Umbilical cord (tissue), 2 donors: ENCODE measurements around the gene SLC39A11. TPM values are rescaled to one million over a fixed set of nuclear protein-coding genes. Genes with fewer than 3 reads are reported as not detected.
"Not testable (repeated sequence)": the region's sequence is repeated elsewhere in the genome, so short reads cannot be mapped to it uniquely, and the experiment has no call there.

Source experiments
- DNase-seq: peaks from one replicate; pipeline ENCODE4 v3.0.0-alpha.2; 2015; ENCODE audit warnings: low spot score
- total RNA-seq: library from RNA; depleted of rRNA; stranded (reverse); fragments of >200 nt; gene quantifications from one replicate; pipeline ENCODE4 v1.2.3, GENCODE V29; 2014; ENCODE audit warnings: low replicate concordance; ENCODE audit not compliant: insufficient read depth

The SLC39A11 gene
- total RNA-seq, 1 donor from 2014 or later = 11.6 TPM

DNA sequence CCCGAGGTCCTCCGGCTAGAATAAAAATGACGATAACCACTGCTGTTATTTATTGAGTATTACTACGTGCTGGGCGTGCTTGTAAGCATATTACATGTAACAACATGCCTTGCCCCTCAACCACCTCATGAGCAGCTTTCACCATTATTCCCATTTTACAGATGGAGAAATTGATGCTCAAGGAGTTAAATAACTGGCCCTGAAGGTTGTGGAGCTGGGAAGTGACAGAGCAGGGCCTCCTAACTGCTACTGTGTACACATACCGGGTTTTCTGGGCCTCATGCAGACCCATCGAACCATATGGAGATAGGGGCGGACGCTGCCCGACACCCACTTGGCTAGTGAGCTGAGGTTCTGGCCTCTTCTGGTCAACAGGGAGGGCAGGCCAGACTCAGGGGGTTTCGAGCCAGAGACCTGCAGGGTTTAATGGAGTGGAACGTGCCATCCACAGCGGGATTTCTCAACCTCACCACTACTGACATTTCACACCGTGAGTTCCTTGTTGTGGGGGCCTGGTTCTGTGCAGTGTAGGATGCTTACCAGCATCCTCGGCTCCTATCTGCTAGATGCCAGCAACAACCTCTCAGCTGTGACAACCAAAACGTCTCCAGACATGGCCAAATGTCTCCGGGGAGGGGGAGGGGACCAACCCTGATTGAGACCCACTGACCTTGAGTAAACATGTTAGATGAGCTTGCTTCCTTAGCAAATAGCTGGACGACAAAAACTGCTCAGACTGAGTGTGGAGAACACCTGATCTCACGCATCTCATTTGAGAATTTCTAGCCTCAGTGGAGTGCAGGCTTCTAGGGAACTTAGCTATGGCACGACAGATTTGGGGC, 432.0 kb downstream of the SLC39A11 start:
- DNase-seq = no peak

DNA sequence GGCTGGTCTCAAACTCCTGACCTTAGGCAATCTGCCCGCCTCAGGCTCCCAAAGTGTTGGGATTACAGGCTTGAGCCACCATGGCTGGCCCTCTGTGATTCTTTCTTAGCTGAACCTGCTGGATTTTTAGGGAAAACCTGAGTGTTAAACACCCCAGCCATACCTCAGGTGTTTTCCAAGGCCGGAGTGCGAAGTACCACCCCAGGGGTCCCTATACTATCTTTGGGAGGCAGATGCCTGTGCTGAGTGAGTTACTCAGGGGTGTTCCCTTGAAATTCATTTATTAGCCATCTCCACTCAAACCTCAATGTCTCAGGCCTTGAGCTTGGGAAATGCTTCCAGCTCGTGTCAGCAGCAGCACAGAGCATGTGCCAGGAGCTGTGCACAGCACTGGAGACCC, 432.7 kb downstream of the SLC39A11 start:
- DNase-seq = no peak

DNA sequence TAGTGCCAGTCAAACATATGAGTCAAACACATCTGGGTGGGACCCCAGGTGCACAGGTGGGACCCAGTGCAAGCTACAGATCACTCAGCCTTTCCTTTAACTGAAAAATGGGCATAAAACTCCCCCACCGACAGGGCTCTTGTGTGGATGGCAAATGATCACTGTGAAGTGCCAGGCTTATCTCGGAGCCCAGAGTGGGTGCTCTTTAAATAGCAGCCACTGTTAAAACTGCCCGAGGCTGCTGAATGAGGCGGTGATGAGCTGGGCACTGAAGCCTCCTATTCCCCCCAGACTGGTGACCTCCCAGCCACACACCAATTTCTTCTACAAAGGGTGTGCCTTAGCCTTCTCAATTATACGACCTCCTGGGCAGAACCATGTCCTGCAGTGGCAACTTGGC, 433.8 kb downstream of the SLC39A11 start:
- no peak for DNase-seq

DNA sequence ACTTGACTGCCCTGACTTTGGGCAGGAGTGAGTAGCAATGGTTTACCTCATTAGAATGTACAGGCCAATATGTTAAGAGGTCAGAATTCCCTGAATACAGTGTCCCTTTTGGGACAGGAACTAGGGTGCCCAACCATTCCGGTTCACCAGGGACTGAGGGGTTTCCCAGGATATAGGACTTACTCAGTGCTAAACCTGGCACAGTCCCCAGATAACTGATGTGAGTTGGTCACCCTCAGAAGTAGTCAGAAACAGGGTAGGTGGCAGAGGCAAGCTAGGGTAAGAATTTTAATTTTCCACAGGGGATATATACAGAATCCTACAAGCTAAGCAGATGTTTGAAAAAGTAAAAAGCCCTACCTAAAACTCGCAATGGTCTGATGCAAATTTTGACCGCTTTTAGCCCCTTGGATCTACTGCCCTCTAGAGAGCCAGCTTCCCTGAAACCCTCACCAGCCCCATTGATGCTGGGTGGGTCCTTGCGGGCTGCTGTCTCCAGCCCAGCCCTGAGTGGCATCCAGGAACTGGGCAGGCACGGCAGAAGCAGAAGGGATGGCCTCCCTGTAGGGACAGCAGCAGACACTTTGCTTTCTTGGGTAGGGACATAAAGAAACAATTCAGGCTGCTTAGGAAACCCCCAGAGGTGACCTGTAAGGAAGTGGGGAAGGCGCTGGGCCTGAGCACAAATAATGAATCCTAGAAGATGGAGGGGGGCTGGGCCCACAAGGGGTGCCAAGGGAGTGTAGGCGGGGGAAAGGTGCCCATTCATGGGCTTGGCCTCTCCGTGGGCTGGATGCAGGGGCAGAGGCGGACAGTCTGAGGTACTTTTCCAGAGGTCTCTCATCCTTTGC, 434.8 kb downstream of the SLC39A11 start:
- no peak for DNase-seq

DNA sequence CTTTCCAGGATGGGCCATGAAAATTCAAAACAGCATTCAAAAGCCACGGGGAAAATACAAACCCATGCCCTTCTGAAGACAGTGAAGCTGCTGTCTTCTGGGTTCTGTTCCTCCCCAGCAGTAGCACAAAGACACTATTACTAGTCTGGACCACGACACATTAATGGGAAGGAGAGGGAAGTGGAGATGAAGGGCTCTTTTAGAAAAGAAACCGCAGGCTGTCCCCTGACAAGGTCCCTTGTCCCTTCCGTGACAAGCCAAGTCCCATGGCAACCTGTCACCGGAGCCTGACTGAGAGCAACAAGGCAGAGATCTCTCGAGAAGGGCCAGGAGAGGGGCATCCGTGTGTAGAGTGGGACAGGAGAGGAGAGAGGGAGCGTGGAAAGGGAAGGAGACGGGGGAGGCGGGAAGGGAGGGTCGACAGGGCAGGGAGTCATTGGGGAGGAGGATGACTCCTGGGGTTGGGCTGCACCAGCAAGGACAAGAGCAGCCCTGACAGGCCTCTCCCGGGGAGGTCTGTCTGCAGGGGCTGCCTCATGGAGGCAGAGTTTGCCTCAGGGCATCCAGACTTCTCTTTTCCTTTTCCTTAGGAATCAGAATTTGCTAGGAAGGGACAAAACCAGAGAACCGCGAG, 436.2 kb downstream of the SLC39A11 start:
- no peak for DNase-seq

DNA sequence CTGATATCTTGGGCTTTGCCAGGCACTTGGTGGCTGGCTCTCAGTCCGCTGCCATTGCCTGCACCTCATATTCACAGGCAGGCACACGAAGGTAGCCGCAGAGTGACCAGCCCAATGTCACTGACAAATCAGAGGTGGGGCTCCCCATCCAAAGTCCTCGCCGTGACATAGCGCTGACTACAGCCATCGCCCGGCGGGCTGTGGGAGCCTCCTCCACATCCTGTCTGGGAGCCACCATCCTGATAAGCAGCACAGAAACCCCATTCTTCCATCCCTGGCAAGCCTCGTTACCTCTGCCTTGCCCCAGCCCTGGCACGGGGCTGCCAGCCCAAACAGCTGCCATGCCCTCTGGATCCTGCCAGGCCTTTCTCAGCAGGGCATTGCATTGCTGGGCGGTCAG, 437.8 kb downstream of the SLC39A11 start:
- DNase-seq = no peak

DNA sequence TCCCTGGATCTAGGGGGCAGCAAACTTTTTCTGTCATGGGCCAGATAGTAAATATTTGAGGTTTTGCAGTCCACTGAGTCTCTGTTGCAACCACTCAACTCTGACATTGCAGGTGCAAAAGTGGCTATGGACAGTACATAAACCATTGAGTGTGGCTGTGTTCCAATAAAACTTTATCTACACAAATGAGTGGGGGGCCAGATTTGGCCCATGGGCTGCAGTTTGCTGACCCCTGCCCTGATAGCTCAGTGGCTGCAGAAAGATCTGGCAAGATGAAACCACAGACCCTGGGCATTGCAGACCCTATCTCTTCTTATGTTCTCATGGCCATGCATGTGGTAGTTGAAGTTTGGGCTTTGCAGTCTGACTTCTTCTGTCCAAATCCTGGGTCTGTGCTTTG, 440.5 kb downstream of the SLC39A11 start:
- DNase-seq = no peak

DNA sequence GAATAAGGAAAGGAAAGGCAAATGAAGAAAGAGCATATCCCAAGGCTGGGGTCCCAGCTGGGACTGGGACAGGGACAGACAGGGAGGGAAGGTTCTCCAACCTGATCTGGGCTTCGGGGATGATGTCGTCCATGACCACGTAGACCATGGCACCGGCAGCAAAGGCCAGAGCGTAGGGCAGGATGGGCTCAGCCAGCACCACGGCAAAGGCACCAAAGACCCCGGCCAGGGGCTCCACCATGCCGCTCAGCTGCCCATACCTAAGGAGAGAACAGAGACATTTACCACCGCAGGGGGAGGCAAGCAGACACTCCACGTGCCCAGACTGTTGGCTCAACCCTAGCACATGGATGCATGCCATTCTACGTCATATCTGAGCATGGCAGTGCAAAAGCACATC, 443.8 kb downstream of the SLC39A11 start:
- DNase-seq = no peak

DNA sequence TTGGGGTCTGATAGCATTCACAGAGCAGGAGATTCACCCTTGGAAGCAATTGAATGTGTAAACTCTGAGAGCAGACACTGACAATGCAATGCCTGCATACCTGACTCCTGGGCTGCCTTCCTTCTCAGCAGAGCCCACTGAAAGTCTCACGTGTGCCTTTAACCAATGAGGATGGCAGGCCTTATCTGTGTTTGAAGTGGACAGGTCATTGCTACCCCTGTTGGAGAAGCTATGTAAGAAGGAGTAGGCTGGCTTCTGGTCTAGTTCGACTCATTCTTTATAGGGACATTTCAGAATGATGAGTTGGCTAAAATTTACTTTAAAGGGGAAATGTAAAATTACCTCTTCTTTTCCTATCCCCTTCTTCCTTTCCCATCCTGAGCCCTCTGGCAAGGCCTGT, 446.3 kb downstream of the SLC39A11 start:
- DNase-seq = no peak

DNA sequence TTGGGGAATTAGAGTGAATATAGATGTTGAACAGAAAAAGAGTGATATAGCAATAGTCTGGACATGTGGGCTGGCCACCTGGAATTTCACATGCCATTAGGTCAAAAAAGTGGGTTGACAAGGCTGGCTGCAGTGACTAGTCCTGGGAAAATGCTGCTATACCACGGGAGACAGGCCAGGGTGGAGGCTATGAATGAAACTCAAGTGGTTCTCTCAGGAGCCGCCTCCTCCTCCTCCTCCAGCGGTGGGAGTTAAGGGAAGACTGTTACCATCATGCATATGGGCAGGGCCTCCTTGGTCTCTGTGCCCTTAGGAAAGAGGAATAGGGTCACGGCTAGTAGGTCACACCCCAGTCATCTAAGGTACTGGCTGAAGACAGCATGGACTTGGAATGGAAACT, 448.0 kb downstream of the SLC39A11 start:
- DNase-seq = no peak

DNA sequence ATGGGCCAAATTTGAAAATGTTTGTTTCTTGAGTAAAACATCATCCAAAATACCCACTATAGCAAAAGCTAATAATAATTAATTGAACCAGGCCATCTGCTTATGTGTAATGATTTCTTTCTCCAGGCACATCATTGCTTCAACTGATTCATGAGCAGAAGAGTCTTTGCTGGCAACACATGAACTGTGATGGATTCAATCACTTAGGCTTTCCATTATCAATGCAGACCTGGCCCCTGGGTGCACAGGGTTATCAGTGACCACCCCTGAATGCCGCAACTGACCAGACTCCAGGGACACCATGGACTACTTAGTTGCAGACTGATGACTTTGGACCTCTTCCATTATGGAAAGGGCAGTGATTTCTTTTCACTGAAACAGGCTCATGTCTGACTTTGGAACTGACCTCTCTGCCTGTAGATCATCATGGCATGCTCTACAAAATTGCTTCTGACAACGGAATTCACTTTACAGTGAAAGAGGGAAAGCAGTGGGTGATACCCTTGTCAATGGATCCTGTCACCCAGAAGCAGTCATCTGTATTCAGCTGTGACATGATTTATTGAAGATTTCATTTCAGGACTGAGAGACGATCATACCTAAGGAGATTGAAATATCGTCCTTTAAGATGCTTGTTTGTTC, 448.8 kb downstream of the SLC39A11 start:
- no peak for DNase-seq

DNA sequence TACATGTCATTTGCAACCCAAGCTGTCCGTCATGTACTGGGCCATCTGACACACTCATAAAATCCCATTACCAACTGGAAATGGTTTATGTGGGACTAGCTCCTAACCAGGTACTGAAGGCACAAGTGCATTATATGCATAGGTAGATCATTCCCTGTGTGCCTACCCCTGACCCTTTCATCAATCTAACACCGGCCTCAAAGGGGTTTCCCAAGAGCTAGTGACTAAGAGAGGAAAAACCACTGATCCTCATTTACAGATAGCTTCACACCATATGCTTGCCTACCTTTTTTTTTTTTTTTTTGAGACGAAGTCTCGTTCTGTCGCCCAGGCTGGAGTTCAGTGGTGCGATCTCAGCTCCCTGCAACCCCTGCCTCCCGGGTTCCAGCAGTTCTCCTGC, 449.8 kb downstream of the SLC39A11 start:
- no peak for DNase-seq

DNA sequence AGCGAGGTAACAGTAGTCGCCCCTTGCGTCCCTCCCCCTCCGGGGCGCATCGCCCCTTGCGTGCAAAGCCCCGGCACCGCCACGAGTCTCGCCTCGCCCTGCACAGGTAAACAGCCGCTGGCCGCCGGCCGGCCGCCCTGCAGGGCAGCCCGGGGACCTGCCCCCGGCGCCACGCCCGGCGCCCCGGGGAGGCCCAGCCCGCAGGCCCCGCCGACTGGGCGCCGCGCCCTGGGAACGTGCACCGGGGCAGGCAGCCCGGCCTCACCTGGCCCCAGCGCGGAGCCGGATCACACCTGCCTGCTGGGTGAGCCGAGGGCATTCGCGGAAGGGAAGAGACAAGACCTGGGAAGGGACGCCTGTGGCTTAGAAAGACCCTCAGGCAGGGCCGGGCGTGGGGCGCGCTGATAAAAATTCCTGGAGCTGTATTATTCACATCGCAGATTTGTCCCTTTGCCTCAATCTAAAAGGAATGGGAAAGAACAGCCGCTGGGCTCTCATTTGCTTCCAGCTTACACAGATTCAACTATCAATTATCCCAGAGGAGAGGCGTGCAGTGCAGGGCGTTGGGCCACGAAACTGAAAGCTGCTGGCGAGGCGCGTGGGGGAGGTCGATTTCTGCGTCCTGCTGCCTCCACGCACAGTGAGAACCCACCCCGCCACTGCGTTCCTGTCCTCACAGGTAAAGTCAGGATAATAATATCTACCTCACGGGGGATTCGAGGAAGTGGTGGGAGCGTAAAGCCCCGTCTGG, 451.9 kb downstream of the SLC39A11 start:
- DNase-seq = no peak

DNA sequence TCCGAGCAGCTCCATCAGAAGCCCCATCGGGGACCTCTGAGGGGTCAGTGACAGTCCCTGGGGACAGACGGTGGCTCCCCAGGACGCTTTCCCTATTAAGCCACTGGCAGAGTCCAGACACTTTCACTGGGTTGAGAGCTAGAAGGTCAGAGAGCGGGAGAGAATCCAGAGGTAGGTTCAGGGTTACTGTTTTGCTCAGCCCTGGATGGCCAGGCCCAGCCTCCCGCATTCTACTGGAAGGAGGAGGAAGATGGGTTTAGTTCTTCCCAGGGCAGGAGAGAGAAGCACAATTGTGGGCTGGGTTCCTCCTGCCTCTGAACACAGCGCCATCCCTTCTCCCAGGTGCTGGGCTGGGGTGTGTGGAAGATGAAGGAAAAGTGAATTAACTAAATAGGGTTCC, 452.8 kb downstream of the SLC39A11 start:
- DNase-seq = no peak

DNA sequence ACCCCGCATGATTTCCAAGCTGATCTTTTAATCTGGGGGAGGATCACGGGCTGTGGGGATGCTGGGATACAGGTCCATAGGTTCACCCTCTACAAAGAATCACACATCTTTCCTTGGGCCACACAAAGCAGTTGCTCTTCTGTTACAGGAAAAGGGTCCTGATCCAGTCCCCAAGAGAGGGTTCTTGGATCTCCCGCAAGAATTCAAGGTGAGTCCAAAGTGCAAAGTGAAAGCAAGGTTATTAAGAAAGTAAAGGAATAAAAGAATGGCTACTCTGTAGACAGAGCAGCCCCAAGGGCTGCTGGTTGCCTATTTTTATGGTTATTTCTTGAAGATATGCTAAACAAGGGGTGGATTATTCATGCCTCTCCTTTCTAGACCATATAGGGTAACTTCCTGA, 453.6 kb downstream of the SLC39A11 start:
- DNase-seq = not testable (repeated sequence)

DNA sequence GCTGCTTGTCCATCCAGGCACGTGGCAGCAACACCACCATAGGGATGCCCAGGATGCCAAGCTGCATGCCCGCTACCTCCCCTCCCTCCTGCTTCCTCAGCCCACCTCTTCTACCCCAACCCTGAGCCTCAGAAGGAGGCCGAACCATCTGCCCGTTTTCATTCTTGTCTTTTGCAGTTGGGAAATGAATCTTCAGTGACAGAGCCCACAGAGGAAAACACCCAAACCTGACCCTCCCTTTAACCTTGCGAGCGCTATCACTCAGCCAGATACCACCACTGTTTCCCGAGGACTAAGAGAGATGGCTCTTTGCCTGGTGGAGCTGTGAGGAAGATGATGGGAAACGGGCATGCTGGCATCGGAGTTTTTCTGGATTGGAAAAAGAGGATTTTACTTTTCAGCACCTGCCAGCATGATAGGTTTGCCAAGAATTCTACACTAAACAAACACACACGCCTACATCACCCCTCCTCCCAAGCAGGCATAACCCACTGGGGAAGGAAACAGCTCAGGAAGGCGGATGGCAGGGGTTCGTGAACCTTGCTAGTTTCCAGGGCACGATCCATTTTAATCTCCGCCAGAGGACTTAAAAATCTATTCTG, 457.4 kb downstream of the SLC39A11 start:
- no peak for DNase-seq

DNA sequence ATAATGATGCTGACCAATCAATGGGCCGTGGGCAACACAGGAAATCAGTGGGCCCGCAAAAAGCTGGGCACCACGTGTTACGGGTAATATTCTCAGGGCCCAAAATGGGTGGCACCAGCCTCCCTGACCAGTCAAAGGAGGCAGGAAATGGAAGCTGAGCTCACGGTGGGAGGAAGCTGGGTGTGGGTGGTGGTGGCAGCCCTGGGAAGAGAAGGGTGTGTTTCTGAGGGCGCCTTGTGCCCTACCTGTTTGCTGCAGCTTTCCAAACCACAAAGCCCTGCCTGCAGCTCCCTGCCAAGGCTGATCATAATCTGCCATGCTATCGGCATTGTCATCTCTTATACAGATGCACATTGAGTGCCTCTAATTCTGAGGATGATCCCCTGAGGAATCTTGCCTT, 457.9 kb downstream of the SLC39A11 start:
- DNase-seq = no peak

DNA sequence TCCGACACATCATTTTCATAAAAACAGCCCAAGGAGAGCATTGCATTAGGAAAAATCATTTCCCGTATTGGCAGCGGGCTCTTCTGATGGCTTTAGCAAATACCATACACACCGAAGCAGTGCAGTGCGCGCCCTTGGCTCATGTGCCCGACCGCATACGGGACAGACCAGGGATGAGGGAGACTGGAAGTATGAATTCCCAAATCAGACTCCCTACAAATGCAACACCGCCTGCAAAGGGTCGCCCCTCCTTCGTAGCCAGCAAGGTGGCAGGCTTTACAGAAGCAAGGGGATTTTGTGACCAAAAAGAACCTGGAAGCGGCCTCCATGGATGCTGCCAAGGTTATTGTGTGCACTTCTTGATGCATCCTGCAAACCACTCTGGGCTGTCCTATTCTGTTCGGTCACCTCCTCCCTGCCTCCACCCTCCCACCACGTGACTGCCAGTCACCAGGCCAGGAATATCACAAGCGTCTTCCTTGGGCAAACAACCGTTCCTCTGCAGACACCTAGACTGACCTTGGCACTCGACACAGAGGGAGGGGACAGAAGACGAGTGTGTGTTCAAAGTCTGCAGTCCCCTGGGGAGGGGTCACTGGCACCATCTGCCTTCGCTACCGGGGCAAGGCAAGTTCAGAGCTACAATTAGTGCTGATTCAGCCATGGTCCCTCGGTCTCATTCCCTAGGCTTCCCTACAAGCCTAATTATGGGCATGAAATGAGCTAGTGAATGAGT, 460.4 kb downstream of the SLC39A11 start:
- no peak for DNase-seq

DNA sequence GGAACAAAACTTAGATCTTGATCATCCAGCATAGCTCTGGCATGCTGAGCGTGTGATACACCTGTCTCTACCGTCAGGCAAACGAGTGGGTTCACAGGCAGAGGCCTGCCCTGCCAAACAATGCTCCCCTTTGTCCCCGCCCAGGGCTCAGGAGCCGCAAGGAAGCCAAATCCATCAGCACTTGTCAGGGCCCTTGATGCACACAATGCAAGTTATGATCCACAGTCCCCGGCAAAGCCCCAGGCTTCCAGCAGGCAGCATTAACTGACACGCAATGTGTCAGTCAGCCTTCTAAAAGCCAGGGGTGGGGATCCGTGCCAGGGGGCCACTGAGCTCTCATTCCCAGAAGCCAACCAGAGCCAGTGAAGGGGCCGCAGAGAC, 460.9 kb downstream of the SLC39A11 start:
- peak; percentile 21 for DNase-seq

DNA sequence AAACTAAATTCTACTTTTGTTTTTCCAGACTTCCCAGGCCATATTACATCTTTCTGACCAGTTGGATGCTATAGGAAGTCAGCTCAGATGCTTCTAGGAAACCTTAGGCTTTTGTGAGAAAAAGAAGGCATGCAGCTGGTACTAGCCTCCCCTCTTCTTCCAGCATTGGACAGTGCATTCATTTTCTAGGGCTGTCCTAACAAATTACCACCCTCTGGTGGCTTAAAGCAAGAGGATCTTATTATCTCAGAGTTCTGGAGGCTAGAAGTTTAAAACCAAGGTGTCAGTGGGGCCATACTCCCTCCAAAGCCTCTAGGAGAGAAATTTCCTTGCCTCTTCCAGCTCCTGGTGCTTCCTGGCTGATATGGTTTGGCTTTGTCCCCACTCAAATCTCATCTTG, 467.8 kb downstream of the SLC39A11 start:
- no peak for DNase-seq
